ENCODE results near the gene DYRK2. TPM values are rescaled to one million over a fixed set of nuclear protein-coding genes. Genes with fewer than 3 reads are reported as not detected.

Gene DYRK2
- total RNA-seq, 1 experiment from 2014 or later: 28.6 TPM

GRCh38 chr12:67681941-67682620 is 33.5 kb downstream of the DYRK2 start:
- no TSS peak for BruUV-seq (replicated peaks)
- Histone ChIP-seq H3K27me3 (replicated peaks; ENCODE audit: insufficient read depth, low read depth, low read length, poor library complexity) (no peaks in the 10 kb centered on the region), H3K4me3 (ENCODE audit: low read depth, low read length, poor library complexity, severe bottlenecking) (no peak overlapping the region), H3K27ac (ENCODE audit: low read depth, low read length, poor library complexity, severe bottlenecking) (no peak overlapping the region), H3K9me3 (ENCODE audit: low read depth, low read length, poor library complexity, severe bottlenecking) (no peaks in the 10 kb centered on the region), H3K36me3 (ENCODE audit: insufficient read depth, low read length, poor library complexity, severe bottlenecking) (no peaks in the 10 kb centered on the region), H3K4me1 (ENCODE audit: insufficient read depth, low read length, poor library complexity, severe bottlenecking) (no peaks in the 10 kb centered on the region)
- CTCF ChIA-PET: no interaction called here
- no peak for DNase-seq (ENCODE audit: low spot score)
- POLR2A ChIA-PET (ENCODE audit: low non-redundant PET): no interaction called here
- intact Hi-C loops (cut with micrococcal nuclease; ENCODE audit: unreplicated experiment): no loop called here
- TF ChIP-seq, protein P1, sequence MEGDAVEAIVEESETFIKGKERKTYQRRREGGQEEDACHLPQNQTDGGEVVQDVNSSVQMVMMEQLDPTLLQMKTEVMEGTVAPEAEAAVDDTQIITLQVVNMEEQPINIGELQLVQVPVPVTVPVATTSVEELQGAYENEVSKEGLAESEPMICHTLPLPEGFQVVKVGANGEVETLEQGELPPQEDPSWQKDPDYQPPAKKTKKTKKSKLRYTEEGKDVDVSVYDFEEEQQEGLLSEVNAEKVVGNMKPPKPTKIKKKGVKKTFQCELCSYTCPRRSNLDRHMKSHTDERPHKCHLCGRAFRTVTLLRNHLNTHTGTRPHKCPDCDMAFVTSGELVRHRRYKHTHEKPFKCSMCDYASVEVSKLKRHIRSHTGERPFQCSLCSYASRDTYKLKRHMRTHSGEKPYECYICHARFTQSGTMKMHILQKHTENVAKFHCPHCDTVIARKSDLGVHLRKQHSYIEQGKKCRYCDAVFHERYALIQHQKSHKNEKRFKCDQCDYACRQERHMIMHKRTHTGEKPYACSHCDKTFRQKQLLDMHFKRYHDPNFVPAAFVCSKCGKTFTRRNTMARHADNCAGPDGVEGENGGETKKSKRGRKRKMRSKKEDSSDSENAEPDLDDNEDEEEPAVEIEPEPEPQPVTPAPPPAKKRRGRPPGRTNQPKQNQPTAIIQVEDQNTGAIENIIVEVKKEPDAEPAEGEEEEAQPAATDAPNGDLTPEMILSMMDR (conservative IDR thresholded peaks at IDR 0.05; ENCODE audit: low read depth, low read length): no peak
- no peak for TF ChIP-seq EZH2 (IDR thresholded peaks at IDR 0.05; ENCODE audit: borderline replicate concordance, low read depth, low read length, poor library complexity, severe bottlenecking)

- ChIA-PET CTCF (no interaction called here), POLR2A (ENCODE audit: low non-redundant PET) (no interaction called here)
- Histone ChIP-seq H3K36me3 (ENCODE audit: insufficient read depth, low read length, poor library complexity, severe bottlenecking) (no peaks in the 10 kb centered on the region), H3K27ac (ENCODE audit: low read depth, low read length, poor library complexity, severe bottlenecking) (no peak overlapping the region), H3K27me3 (replicated peaks; ENCODE audit: insufficient read depth, low read depth, low read length, poor library complexity) (no peaks in the 10 kb centered on the region), H3K4me1 (ENCODE audit: insufficient read depth, low read length, poor library complexity, severe bottlenecking) (no peaks in the 10 kb centered on the region), H3K9me3 (ENCODE audit: low read depth, low read length, poor library complexity, severe bottlenecking) (no peaks in the 10 kb centered on the region), H3K4me3 (ENCODE audit: low read depth, low read length, poor library complexity, severe bottlenecking) (no peak overlapping the region)
- DNase-seq (ENCODE audit: low spot score): no peak
- intact Hi-C loops (cut with micrococcal nuclease; ENCODE audit: unreplicated experiment): no loop called here
- BruUV-seq (replicated peaks): no TSS peak
- no peak for TF ChIP-seq EZH2 (IDR thresholded peaks at IDR 0.05; ENCODE audit: borderline replicate concordance, low read depth, low read length, poor library complexity, severe bottlenecking)
- TF ChIP-seq, protein P1 (conservative IDR thresholded peaks at IDR 0.05; ENCODE audit: low read depth, low read length): no peak
Observed at GRCh38 chr12:67689385-67689784, 40.8 kb downstream of the DYRK2 start.

DNA sequence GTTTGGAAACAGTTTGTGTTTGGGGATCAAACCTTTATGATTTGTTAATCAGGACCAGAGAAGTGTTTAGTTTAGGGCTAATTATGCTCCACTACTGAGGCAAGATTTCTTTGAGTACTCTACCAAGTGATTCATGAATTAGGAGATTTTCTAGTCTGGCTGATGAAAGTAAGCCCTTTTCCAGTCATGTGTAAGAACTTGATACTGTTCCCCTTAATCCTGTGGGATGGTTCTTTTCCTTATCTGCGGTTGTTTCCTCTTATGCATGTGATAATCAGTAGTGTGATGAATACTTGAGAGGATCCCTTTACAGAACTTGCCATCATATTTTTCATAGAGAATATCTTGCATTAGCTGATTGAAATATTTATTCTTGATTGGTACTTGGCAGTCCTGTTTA is 42.1 kb downstream of the DYRK2 start:
- H3K27ac ChIP-seq (ENCODE audit: low read depth, low read length, poor library complexity, severe bottlenecking): no peak overlapping the region
- no peak for TF ChIP-seq EZH2 (IDR thresholded peaks at IDR 0.05; ENCODE audit: borderline replicate concordance, low read depth, low read length, poor library complexity, severe bottlenecking)
- TF ChIP-seq, protein P1 (conservative IDR thresholded peaks at IDR 0.05; ENCODE audit: low read depth, low read length): no peak
- ChIA-PET CTCF (no interaction called here), POLR2A (ENCODE audit: low non-redundant PET) (no interaction called here)
- BruUV-seq (replicated peaks): no TSS peak
- no peaks in the 10 kb centered on the region for H3K4me1 ChIP-seq (ENCODE audit: insufficient read depth, low read length, poor library complexity, severe bottlenecking)
- no peaks in the 10 kb centered on the region for H3K9me3 ChIP-seq (ENCODE audit: low read depth, low read length, poor library complexity, severe bottlenecking)
- no peaks in the 10 kb centered on the region for H3K27me3 ChIP-seq (replicated peaks; ENCODE audit: insufficient read depth, low read depth, low read length, poor library complexity)
- H3K36me3 ChIP-seq (ENCODE audit: insufficient read depth, low read length, poor library complexity, severe bottlenecking): no peaks in the 10 kb centered on the region
- intact Hi-C loops (cut with micrococcal nuclease; ENCODE audit: unreplicated experiment): no loop called here
- DNase-seq (ENCODE audit: low spot score): no peak
- no peak overlapping the region for H3K4me3 ChIP-seq (ENCODE audit: low read depth, low read length, poor library complexity, severe bottlenecking)
